Coronary artery (tissue), 2 donors: ENCODE data around the gene SSRP1.
"Not testable (repeated sequence)": the region's sequence is repeated elsewhere in the genome, so short reads cannot be mapped to it uniquely, and the experiment has no call there.

Experiments
- DNase-seq: peaks from one replicate; pipeline ENCODE4 v3.0.0-alpha.2; 2017; ENCODE audit warnings: low spot score
- H3K27ac ChIP-seq, 2 donors: fragments of 200-600 bp; sonication (generic); one replicate each; pipeline ENCODE4 v1.5.1; 2016 to 2019
- H3K4me3 ChIP-seq: fragments of 200-600 bp; sonication (generic); 2 replicates; pipeline ENCODE4 v1.5.1; 2016; ENCODE audit warnings: mild to moderate bottlenecking, moderate library complexity
- TF ChIP-seq, protein P1 (sequence below): fragments of 200-600 bp; sonication (generic); IDR thresholded peaks from one replicate; pipeline ENCODE4 v1.5.1; 2019; ENCODE audit warnings: antibody characterized with exemption

The SSRP1 gene

DNA sequence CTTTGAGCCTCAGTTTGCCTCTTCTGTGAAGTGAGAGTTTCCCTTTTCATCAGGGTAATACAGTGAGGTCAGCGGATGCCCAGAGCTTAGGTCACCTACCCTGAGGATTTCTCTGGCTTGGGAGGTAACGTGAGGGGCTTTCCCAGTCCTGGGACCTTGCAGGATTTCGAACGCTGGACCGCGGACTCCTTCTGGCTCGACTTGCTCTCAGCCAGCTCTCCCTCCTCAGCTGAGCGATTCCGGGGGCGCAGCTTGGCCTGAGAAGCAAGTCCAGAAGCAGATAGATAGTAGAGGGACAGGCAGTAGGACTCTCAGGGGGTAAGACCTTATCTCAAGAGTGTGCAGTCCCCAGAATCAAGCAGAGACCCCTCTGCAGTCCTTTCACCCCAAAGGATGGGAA lies 34.9 kb downstream of the SSRP1 start:
- no peak overlapping the region for H3K4me3 ChIP-seq
- no peak overlapping the region for H3K27ac ChIP-seq
- no peak for DNase-seq
- TF ChIP-seq, protein P1, sequence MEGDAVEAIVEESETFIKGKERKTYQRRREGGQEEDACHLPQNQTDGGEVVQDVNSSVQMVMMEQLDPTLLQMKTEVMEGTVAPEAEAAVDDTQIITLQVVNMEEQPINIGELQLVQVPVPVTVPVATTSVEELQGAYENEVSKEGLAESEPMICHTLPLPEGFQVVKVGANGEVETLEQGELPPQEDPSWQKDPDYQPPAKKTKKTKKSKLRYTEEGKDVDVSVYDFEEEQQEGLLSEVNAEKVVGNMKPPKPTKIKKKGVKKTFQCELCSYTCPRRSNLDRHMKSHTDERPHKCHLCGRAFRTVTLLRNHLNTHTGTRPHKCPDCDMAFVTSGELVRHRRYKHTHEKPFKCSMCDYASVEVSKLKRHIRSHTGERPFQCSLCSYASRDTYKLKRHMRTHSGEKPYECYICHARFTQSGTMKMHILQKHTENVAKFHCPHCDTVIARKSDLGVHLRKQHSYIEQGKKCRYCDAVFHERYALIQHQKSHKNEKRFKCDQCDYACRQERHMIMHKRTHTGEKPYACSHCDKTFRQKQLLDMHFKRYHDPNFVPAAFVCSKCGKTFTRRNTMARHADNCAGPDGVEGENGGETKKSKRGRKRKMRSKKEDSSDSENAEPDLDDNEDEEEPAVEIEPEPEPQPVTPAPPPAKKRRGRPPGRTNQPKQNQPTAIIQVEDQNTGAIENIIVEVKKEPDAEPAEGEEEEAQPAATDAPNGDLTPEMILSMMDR: no peak

DNA sequence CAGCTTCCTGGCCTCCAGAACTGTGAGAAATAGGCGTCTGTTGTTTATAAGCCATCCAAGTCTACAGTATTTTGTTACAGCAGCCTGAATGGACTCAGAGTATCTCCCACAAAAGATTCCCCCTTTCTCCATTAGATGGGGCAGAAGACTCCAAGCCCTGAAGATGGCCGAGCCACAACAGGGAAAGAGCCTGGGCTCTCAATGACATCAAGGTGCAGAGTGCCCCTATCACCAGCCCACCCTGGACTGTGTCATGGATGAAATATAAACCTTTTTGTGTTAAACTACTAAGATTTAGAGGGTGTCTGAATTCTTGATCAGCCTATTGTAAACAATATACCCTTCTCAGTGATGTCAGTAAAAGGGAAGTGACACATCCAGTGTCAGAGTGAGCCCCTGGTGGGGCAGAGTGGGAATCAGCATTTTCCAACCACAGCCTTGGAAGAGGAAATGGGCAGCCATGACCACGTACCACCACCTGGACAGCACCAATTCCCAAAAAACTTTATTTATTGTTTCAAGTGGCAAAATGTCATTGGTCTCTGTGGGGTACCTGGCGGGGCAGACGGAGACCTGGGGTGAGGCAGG lies 36.4 kb downstream of the SSRP1 start:
- DNase-seq: no peak
- H3K4me3 ChIP-seq: no peak overlapping the region
- TF ChIP-seq, protein P1: no peak
- no peak overlapping the region for H3K27ac ChIP-seq

DNA sequence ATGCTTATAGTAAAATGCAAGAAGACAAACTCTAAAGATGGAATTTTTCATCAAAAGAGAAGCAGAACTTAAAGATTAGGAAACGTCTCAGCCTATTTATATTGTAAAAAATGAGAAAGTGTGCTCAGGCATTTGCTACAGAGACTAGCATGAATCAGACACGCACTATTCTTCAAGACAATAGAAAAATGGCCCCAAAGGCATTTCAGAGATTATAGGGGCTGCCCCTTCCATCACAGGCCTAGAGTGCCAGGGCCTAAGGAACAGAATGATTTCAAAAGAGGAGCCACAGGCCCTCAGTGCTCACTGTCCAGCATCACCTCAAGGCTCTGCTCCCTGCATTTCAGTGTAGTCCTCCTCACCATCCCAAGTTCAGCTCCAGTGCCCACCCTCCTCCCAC lies 38.5 kb downstream of the SSRP1 start:
- H3K27ac ChIP-seq: no peak overlapping the region
- DNase-seq: no peak
- TF ChIP-seq, protein P1: no peak
- no peak overlapping the region for H3K4me3 ChIP-seq

DNA sequence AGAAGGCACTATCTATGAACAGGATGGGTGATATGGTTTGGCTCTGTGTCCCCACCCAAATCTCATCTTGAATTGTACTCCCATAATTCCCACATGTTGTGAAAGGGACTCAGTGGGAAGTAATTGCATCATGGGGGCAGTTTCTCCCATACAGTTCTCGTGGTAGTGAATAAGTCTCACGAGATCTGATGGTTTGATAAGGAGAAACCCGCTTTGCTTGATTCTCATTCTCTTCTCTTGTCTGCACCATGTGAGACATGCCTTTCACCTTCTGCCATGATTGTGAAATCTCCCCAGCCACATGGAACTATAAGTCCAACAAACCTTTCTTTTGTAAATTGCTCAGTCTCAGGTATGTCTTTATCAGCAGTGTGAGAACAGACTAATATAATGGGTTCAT lies 39.5 kb downstream of the SSRP1 start:
- DNase-seq, H3K27ac ChIP-seq, H3K4me3 ChIP-seq: not testable (repeated sequence)

DNA sequence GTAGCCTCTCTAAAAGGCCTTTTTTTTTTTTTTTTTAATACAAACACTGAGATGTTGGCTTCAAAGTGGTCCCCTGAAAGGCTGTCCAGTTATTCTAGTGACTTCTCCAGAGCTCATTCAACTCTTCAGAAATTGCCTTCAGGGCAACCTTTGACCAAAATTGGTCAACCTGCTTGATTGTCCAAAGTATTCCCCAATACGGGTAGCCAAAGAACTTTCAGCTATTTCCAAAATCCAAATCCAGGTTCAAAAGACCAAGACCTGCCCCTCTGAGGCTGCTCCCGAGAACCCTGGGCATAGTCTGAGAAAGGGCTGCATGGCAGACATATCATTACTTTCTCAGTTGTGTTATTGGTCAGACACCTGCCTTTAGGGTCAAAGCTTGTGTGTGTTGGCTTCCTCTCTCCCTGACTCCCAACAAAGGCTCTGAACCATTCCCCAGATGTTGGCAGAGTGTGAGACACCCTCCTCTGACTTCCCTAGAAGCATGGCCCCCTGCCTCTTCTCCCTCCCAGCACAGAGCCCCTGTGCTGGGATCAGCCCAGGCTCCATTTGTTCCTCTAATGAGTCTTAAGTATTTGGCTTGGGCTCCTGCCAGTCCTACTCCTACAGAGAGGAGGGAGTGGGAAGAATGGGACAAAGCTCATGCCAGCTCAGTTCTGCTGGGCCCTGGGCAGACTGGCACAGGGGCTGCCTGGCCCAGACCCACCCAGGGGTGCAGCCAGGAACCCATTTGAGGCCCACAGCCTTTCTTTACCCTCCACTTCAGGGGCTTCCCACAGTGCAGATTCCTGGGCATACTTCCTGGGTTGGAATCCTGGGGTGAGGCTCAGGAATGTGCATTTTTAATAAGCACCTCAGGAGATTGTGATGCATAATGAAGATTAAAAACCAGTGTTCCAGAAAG lies 41.2 kb downstream of the SSRP1 start:
- TF ChIP-seq, protein P1: no peak
- no peak overlapping the region for H3K4me3 ChIP-seq
- DNase-seq: no peak
- H3K27ac ChIP-seq: peak overlapping the region in 1 of 2 donors; percentile 3

DNA sequence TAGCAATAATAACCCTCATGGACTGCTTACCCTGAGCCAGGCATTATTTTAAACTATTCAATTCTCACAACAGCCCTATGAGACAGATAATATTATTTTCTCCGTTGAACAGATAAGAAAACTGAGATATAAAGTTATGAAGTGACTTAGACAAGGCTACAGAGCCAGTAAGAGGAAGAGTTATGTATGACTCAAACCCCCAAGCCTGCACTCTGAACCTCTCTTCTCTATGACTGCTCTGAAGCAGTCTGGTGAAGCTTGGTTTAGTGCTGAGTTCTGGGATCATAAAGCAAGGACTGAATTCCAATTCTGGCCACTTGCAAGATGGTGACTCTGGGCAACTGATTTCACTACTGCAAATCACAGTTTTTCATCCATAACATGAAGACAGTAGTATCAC lies 45.4 kb downstream of the SSRP1 start:
- Histone ChIP-seq H3K4me3 (no peak overlapping the region), H3K27ac (no peak overlapping the region)
- no peak for DNase-seq
- TF ChIP-seq, protein P1: no peak

DNA sequence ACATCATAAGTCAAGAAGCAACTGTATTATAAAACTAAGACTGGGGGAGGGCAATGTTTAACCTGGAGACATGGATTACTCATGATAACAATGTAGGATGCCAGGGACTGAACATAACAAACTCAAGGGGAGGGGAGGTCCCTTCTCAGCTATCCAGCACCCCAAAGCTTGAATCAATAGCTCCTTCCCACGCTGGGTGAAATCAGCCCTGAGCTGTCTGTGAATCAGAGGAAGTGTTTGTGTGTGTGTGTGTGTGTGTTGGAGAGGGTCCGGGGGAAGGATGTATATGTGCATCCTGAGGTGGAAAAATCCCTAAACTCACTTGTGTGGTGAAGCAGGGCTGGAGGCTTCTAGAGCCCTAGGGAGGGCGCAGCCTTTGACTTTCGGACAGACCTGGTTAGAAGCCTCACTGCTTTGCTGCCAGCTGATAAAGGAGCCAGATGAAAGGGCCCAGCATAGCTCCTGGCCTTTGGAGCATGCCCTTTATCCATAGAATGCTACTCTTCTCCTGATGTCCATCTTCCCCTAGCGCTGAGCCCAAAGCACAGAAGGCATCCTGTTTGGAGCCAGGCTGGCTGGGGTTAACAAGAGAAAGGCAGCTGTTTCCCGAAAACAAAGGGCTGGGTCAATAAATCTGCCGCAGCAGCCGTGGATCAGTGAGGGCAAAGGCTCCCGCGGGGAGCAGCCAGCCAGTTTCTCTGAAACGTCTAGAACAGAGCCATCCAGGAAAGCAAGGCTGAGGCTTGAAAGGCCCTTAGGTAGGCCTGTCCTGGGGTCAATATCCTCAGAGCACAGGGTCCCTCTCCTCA lies 46.7 kb downstream of the SSRP1 start:
- no peak for DNase-seq
- no peak overlapping the region for H3K27ac ChIP-seq
- TF ChIP-seq, protein P1: no peak
- no peak overlapping the region for H3K4me3 ChIP-seq
